Measurements from ENCODE around the gene MPPED2.

Gene MPPED2

DNA sequence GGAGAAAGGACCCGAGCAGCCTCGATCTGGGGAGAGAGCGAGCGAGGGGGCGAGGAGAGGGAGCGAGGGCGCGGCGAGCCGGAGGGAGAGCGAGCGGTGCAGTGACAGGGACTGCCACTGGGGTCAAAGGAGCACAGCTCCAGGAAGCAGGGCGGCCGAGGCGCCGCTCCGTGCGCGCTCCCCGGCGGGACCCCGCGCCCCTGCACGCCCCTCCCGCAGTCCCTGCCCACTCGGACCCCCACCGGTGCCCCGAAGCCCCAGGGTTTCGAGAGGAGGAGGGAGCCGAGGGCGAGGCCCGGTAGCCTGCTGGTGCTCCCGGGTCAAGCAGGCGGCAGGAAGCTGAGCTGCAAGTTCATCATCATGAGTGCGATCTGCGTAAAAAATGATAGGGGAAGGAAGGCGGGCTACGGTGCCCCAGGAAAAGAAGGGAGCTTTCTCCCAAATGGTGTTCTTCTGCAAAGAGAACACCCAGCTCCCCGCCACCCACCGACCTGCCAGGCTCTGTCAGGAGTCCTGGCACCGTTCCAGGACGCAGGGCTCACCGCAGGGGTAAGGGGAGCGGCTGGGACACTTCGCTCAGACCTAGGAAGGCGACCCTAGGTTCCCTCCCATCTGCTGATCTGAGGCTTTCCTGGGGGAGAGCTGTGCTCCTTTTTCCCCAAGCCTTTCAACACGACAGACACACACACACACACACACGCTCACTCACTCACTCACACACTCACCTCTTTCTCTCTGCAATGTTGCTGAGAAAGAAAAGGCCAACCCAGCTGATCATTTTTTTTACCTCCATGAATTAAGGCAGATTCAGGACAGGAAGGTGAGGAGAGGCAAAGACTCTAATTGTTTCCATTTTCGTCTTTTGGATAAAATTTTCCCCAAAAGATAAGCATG is at the start of gene MPPED2:
Gene MPPED2, minus strand, starts transcription at position 103 of the 894 bp plus-strand sequence. CDS start 5,980 bp downstream, outside the sequence.
- Histone ChIP-seq H3K27ac (ENCODE audit: low read length) (no peak within 1 kb of the TSS), H3K4me1 (ENCODE audit: control insufficient read depth, insufficient read depth, low read length) (0 out of 2 replicates have a peak, but pooled peaks cover 2% of the 10 kb centered on the region), H3K36me3 (ENCODE audit: control insufficient read depth, insufficient read depth, low read length) (no peaks in the 10 kb centered on the region), H3K27me3 (ENCODE audit: control insufficient read depth, insufficient read depth, low read length) (peaks cover 9% of the 10 kb centered on the region; the same call in 1 of the 2 replicates), H3K4me3 (ENCODE audit: low read length) (peak within 1 kb of the TSS; percentile 65), H3K9me3 (ENCODE audit: control insufficient read depth, insufficient read depth, low read length) (no peaks in the 10 kb centered on the region)
- no CpG with 5 or more reads among the region's 49 CpGs for WGBS (ENCODE audit: insufficient coverage, insufficient read length)
- no peak for DNase-seq (ENCODE audit: low read depth, low spot score)

DNA sequence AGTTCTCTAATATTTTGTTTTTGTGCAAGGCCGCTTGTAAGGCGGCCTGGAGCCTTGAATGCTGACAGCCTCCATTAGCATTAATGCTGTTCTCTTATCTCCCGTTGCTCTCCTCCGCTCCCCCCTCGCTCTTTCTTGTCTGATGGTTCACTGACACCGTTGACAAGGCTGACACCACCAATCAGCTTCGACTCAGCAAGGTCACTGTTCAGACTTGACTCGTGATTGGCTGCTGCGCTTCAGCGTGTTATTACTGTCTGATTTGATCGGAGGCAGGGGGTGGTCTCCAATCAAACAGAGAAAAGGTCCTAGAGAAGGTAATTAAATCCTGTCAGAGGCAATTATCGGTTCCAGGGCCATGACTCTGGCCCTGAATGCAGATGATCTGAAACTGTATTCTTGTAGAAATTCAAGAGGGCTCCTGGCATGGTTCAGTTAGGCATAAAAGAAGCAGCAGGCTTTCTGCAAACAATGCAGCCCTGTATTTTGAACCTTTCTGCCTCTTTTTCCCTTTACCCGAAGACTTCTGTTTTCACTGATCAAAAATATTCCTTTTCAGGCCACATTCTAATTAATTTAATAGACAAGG is 49.3 kb upstream of the MPPED2 start:
- Histone ChIP-seq H3K27ac (ENCODE audit: low read length) (no peak overlapping the region), H3K27me3 (ENCODE audit: control insufficient read depth, insufficient read depth, low read length) (no peaks in the 10 kb centered on the region), H3K9me3 (ENCODE audit: control insufficient read depth, insufficient read depth, low read length) (no peaks in the 10 kb centered on the region), H3K36me3 (ENCODE audit: control insufficient read depth, insufficient read depth, low read length) (no peaks in the 10 kb centered on the region), H3K4me1 (ENCODE audit: control insufficient read depth, insufficient read depth, low read length) (no peaks in the 10 kb centered on the region), H3K4me3 (ENCODE audit: low read length) (no peak overlapping the region)
- no CpG with 5 or more reads among the region's 13 CpGs for WGBS (ENCODE audit: insufficient coverage, insufficient read length)
- peak; percentile 22 for DNase-seq (ENCODE audit: low read depth, low spot score)

DNA sequence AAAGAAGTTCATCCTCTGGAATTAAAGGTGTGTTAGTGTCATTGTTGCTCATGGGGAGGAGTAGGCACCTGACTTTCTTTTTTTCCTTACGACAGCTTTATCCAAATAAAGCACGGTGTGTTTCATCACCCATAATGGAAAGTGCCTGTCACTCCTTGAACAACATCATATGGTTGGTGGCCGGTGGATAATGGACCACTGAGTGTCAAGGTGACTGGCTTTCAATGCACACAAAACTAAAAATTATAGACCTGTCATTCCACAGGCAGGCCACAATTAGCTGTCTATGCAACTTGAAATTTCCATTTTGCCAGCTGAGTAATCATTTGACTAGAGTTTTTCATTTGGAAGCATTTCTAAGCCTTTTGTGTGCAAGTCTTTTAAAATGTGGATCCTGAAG is 45.0 kb upstream of the MPPED2 start:
- no peaks in the 10 kb centered on the region for H3K27me3 ChIP-seq (ENCODE audit: control insufficient read depth, insufficient read depth, low read length)
- H3K9me3 ChIP-seq (ENCODE audit: control insufficient read depth, insufficient read depth, low read length): no peaks in the 10 kb centered on the region
- H3K4me1 ChIP-seq (ENCODE audit: control insufficient read depth, insufficient read depth, low read length): no peaks in the 10 kb centered on the region
- DNase-seq (ENCODE audit: low read depth, low spot score): no peak
- no peak overlapping the region for H3K27ac ChIP-seq (ENCODE audit: low read length)
- H3K36me3 ChIP-seq (ENCODE audit: control insufficient read depth, insufficient read depth, low read length): no peaks in the 10 kb centered on the region
- H3K4me3 ChIP-seq (ENCODE audit: low read length): no peak overlapping the region
- WGBS (ENCODE audit: insufficient coverage, insufficient read length): no CpG with 5 or more reads among the region's 3 CpGs

- no peaks in the 10 kb centered on the region for H3K36me3 ChIP-seq (ENCODE audit: control insufficient read depth, insufficient read depth, low read length)
- H3K4me1 ChIP-seq (ENCODE audit: control insufficient read depth, insufficient read depth, low read length): no peaks in the 10 kb centered on the region
- H3K4me3 ChIP-seq (ENCODE audit: low read length): no peak overlapping the region
- H3K27ac ChIP-seq (ENCODE audit: low read length): no peak overlapping the region
- DNase-seq (ENCODE audit: low read depth, low spot score): no peak
- no peaks in the 10 kb centered on the region for H3K9me3 ChIP-seq (ENCODE audit: control insufficient read depth, insufficient read depth, low read length)
- no CpG with 5 or more reads among the region's 1 CpG for WGBS (ENCODE audit: insufficient coverage, insufficient read length)
- H3K27me3 ChIP-seq (ENCODE audit: control insufficient read depth, insufficient read depth, low read length): no peaks in the 10 kb centered on the region
Observed at GRCh38 chr11:30619767-30620166, 33.6 kb upstream of the MPPED2 start.

DNA sequence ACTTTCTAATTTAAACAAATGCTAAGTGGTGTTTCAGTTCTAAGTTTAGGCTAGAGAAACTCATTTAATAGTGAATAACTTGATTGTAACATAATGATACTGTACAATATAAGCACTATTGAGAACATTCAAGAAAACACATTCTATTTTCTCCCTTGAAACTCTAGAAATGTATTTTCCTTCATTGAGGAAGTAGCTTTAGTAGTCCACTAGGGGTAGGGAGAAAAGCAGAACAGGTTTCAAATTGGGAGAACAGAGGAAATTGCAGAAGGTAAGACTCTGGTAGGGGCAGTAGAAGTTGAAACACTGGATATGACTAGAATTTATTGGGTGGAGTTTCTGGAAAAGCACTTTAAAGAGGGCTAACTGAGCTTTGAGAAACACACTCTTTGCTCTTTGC is 31.6 kb upstream of the MPPED2 start:
- no peak overlapping the region for H3K4me3 ChIP-seq (ENCODE audit: low read length)
- no peaks in the 10 kb centered on the region for H3K36me3 ChIP-seq (ENCODE audit: control insufficient read depth, insufficient read depth, low read length)
- no peak overlapping the region for H3K27ac ChIP-seq (ENCODE audit: low read length)
- H3K4me1 ChIP-seq (ENCODE audit: control insufficient read depth, insufficient read depth, low read length): no peaks in the 10 kb centered on the region
- DNase-seq (ENCODE audit: low read depth, low spot score): no peak
- no peaks in the 10 kb centered on the region for H3K27me3 ChIP-seq (ENCODE audit: control insufficient read depth, insufficient read depth, low read length)
- H3K9me3 ChIP-seq (ENCODE audit: control insufficient read depth, insufficient read depth, low read length): no peaks in the 10 kb centered on the region

GRCh38 chr11:30610628-30611027 is 24.5 kb upstream of the MPPED2 start:
- Histone ChIP-seq H3K36me3 (ENCODE audit: control insufficient read depth, insufficient read depth, low read length) (no peaks in the 10 kb centered on the region), H3K27ac (ENCODE audit: low read length) (no peak overlapping the region), H3K9me3 (ENCODE audit: control insufficient read depth, insufficient read depth, low read length) (no peaks in the 10 kb centered on the region), H3K4me3 (ENCODE audit: low read length) (no peak overlapping the region), H3K27me3 (ENCODE audit: control insufficient read depth, insufficient read depth, low read length) (no peaks in the 10 kb centered on the region), H3K4me1 (ENCODE audit: control insufficient read depth, insufficient read depth, low read length) (no peaks in the 10 kb centered on the region)
- whole genome bisulfite sequencing (ENCODE audit: insufficient coverage, insufficient read length): no CpG with 5 or more reads among the region's 3 CpGs
- no peak for DNase-seq (ENCODE audit: low read depth, low spot score)

DNA sequence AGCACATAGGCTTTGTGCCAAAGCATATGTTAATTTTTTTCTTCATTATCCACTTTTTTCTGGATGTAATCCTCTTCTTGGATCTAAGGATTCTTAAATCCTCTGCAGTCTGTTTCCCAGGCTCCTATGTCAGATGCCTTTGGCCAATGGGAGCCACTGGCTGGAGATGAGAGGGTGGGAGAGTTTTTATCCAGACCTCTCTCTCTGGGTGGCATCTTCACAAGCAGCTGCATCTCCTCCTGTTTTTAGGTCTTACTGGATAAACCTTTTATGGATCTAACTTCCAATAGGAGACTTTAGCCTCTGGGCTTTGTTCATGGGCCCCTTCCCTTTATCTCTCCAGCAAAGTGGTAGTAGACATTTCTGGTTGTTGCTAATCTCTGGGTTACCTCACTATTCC is 22.4 kb upstream of the MPPED2 start:
- DNase-seq (ENCODE audit: low read depth, low spot score): no peak
- Histone ChIP-seq H3K9me3 (ENCODE audit: control insufficient read depth, insufficient read depth, low read length) (no peaks in the 10 kb centered on the region), H3K4me1 (ENCODE audit: control insufficient read depth, insufficient read depth, low read length) (no peaks in the 10 kb centered on the region), H3K27ac (ENCODE audit: low read length) (no peak overlapping the region), H3K36me3 (ENCODE audit: control insufficient read depth, insufficient read depth, low read length) (no peaks in the 10 kb centered on the region), H3K27me3 (ENCODE audit: control insufficient read depth, insufficient read depth, low read length) (no peaks in the 10 kb centered on the region), H3K4me3 (ENCODE audit: low read length) (no peak overlapping the region)

DNA sequence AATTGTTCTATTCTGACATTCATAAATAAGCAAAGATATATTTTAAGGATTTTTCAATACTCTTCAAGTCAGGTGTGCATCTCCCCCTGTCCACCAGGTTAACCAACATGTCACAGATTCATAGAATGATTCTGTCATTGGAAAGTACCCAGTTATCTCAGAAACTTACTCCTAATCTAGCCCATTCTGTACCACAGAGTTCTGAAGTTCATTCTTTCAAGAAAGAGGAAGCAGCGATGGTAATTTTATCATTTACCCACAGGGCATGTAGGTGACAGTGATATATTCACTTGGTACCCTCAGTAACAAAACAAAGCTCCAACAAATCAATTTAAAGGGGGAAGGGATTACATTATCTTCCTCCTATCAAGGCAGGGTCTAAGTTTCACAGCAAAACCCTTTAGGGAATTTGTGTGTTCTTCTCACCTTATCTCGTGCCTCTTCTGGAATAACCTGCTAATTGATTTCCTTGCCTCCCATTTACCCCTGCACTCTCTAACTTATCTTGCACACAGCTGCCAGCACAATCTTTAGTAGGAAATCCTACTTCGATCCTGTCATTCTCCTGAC is 19.0 kb upstream of the MPPED2 start:
- H3K4me3 ChIP-seq (ENCODE audit: low read length): no peak overlapping the region
- no peaks in the 10 kb centered on the region for H3K27me3 ChIP-seq (ENCODE audit: control insufficient read depth, insufficient read depth, low read length)
- H3K4me1 ChIP-seq (ENCODE audit: control insufficient read depth, insufficient read depth, low read length): no peaks in the 10 kb centered on the region
- WGBS (ENCODE audit: insufficient coverage, insufficient read length): no CpG with 5 or more reads among the region's 3 CpGs
- H3K36me3 ChIP-seq (ENCODE audit: control insufficient read depth, insufficient read depth, low read length): no peaks in the 10 kb centered on the region
- no peaks in the 10 kb centered on the region for H3K9me3 ChIP-seq (ENCODE audit: control insufficient read depth, insufficient read depth, low read length)
- no peak overlapping the region for H3K27ac ChIP-seq (ENCODE audit: low read length)
- DNase-seq (ENCODE audit: low read depth, low spot score): no peak

DNA sequence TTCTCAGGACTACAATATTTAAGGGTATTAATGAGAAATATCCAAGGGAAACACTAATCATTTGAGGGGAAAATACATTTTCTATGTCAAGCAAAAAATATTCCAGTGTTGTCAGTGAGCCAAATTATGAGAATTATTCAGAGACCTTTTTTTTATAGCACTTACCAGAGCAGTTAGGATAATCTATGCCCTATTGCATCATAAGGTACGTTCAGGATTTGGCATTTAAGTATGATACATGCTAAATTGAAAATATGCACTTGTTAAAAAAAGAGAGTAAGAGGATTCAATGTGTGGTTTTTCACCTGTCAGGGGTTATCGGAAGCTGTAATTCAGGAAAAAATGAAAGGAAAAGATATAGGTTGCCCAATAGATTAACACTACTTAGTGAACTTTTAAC is 17.2 kb upstream of the MPPED2 start:
- WGBS (ENCODE audit: insufficient coverage, insufficient read length): no CpG with 5 or more reads among the region's 2 CpGs
- H3K9me3 ChIP-seq (ENCODE audit: control insufficient read depth, insufficient read depth, low read length): no peaks in the 10 kb centered on the region
- no peaks in the 10 kb centered on the region for H3K36me3 ChIP-seq (ENCODE audit: control insufficient read depth, insufficient read depth, low read length)
- no peaks in the 10 kb centered on the region for H3K4me1 ChIP-seq (ENCODE audit: control insufficient read depth, insufficient read depth, low read length)
- no peak overlapping the region for H3K27ac ChIP-seq (ENCODE audit: low read length)
- H3K27me3 ChIP-seq (ENCODE audit: control insufficient read depth, insufficient read depth, low read length): no peaks in the 10 kb centered on the region
- no peak for DNase-seq (ENCODE audit: low read depth, low spot score)
- no peak overlapping the region for H3K4me3 ChIP-seq (ENCODE audit: low read length)

DNA sequence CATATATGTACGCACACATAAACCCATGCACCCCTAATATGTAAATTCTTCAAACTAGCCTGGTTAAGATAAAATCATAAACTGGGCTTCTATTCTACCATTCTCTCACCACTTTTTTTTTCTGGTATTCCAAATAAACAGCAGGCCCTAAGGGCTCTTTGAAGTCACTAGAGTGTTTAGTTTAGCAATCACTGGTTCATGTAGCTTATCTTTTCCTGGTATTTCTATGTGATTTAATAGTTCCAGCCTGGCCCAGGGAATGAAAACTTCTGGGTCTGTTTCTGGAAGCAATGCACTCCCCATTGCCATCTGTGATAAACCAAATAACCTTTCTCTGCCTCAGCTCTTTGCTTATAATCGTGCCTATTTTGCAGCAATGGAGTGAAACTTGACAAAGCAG is 10.7 kb upstream of the MPPED2 start:
- no CpG with 5 or more reads among the region's 2 CpGs for WGBS (ENCODE audit: insufficient coverage, insufficient read length)
- DNase-seq (ENCODE audit: low read depth, low spot score): no peak
- Histone ChIP-seq H3K9me3 (ENCODE audit: control insufficient read depth, insufficient read depth, low read length) (no peaks in the 10 kb centered on the region), H3K27ac (ENCODE audit: low read length) (no peak overlapping the region), H3K4me3 (ENCODE audit: low read length) (no peak overlapping the region), H3K36me3 (ENCODE audit: control insufficient read depth, insufficient read depth, low read length) (no peaks in the 10 kb centered on the region), H3K4me1 (ENCODE audit: control insufficient read depth, insufficient read depth, low read length) (no peaks in the 10 kb centered on the region), H3K27me3 (ENCODE audit: control insufficient read depth, insufficient read depth, low read length) (no peaks in the 10 kb centered on the region)

All from iPS DF 6.9 (cell line).